NB4 (cell line): ENCODE measurements around the gene PTPRG.

ENCODE experiments used
- POLR2A ChIP-seq: IDR thresholded peaks from 2 replicates; pipeline ENCODE4 v1.6.1; 2011; ENCODE audit warnings: mild to moderate bottlenecking; ENCODE audit not compliant: insufficient read length; ENCODE audit errors: extremely low read depth
- TF ChIP-seq, protein P1 (sequence below): IDR thresholded peaks from one replicate; pipeline ENCODE4 v1.5.1; 2012; ENCODE audit warnings: low read depth, low read length

GRCh38 chr3:62220616-62221015 is 659.2 kb downstream of the PTPRG start:
- TF ChIP-seq, protein P1, sequence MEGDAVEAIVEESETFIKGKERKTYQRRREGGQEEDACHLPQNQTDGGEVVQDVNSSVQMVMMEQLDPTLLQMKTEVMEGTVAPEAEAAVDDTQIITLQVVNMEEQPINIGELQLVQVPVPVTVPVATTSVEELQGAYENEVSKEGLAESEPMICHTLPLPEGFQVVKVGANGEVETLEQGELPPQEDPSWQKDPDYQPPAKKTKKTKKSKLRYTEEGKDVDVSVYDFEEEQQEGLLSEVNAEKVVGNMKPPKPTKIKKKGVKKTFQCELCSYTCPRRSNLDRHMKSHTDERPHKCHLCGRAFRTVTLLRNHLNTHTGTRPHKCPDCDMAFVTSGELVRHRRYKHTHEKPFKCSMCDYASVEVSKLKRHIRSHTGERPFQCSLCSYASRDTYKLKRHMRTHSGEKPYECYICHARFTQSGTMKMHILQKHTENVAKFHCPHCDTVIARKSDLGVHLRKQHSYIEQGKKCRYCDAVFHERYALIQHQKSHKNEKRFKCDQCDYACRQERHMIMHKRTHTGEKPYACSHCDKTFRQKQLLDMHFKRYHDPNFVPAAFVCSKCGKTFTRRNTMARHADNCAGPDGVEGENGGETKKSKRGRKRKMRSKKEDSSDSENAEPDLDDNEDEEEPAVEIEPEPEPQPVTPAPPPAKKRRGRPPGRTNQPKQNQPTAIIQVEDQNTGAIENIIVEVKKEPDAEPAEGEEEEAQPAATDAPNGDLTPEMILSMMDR: no peak
- no peak for TF ChIP-seq POLR2A
